GM13977 (cell line): ENCODE measurements around the gene FREY1.

Source experiments
- DNase-seq: peaks from one replicate; pipeline ENCODE4 v3.0.0; 2012; ENCODE audit warnings: low spot score
- CTCF ChIP-seq: IDR thresholded peaks from 2 replicates; pipeline ENCODE4 v1.5.1; 2012; ENCODE audit warnings: mild to moderate bottlenecking, control low read depth; ENCODE audit not compliant: insufficient read depth; ENCODE audit errors: extremely low read depth, missing control alignments
- in situ Hi-C: fragments of 300-500 bp; cut with MboI; formaldehyde crosslinking; loops from one replicate; pipeline ENCODE4 v1.12.0; 2022; ENCODE audit warnings: low sequenced_read_pairs, low pct_unique_long_range_greater_than_20kb, mixed read lengths, inconsistent platforms; ENCODE audit not compliant: unreplicated experiment

The FREY1 gene

GRCh38 chr11:45920531-45921477 is 13.7 kb upstream of the FREY1 start:
- in situ Hi-C loops, result no loop called here
- DNase-seq, result no peak
- TF ChIP-seq CTCF, result no peak

GRCh38 chr11:45919806-45920530 is 12.9 kb upstream of the FREY1 start:
- in situ Hi-C loops, result no loop called here
- TF ChIP-seq CTCF, result no peak
- no peak for DNase-seq

- TF ChIP-seq CTCF, result no peak
- DNase-seq, result no peak
- in situ Hi-C loops, result no loop called here
Measured at GRCh38 chr11:45918962-45919675, 12.0 kb upstream of the FREY1 start.

GRCh38 chr11:45918331-45918941 is 11.4 kb upstream of the FREY1 start:
- peak; percentile 87 for DNase-seq
- TF ChIP-seq CTCF, result no peak

GRCh38 chr11:45917623-45918330 is 10.7 kb upstream of the FREY1 start, which contains the start of gene PEX16:
Gene PEX16, minus strand, starts transcription at chr11:45917877. Its CDS starts 66 bp downstream, at chr11:45917811.
- in situ Hi-C loops, result no loop called here
- DNase-seq, result peak; percentile 99
- TF ChIP-seq CTCF, result no peak

More at GRCh38 chr11:45918331-45918941, 11.4 kb upstream of the FREY1 start:
- in situ Hi-C loops, result no loop called here

- no peak for TF ChIP-seq CTCF
- in situ Hi-C loops, result no loop called here
- no peak for DNase-seq
Measured at GRCh38 chr11:45917286-45917622, 10.2 kb upstream of the FREY1 start.
